ENCODE results near the gene ZNHIT1.

DNA sequence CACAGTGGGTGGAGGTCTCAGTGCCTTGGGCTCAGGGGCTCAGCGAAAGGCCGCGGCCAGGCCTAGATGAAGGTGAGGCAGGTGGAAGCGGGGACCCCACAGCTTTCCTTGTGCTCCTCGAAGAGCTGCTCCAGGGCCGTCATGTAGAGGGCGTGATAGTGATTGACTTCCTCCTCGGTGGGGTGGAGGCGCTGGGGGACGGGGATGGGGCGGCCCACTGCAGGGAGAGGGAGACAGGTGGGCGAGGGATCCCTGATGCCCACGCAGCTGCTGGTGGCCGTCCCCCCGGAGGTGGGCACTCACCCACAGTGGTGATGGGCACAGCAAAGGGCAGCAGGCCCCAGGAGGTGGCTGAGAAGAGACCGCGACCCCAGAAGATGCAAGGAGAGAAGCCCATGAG lies 22.1 kb upstream of the ZNHIT1 start:
- TF ChIP-seq CTCF (IDR thresholded peaks at IDR 0.05), result no peak
- no peak for TF ChIP-seq EZH2 (IDR thresholded peaks at IDR 0.05)
- no peak for TF ChIP-seq EZH2phosphoT487 (IDR thresholded peaks at IDR 0.05)
